IPS DF 6.9 (cell line): Measurements from ENCODE around the gene ZNF326.
"Not testable (repeated sequence)": the region's sequence is repeated elsewhere in the genome, so short reads cannot be mapped to it uniquely, and the experiment has no call there.

Experiments
- DNase-seq: peaks from one replicate; pipeline ENCODE4 v3.0.0-alpha.2; 2013; ENCODE audit warnings: low read depth, low spot score
- H3K27ac ChIP-seq: one replicate; pipeline ENCODE4 v1.5.1; 2013; ENCODE audit warnings: low read length, control low read depth
- H3K27me3 ChIP-seq: 2 replicates; pipeline ENCODE4 v1.6.1; 2013; ENCODE audit warnings: mild to moderate bottlenecking, low read length; ENCODE audit not compliant: control insufficient read depth, insufficient read depth
- H3K36me3 ChIP-seq: 2 replicates; pipeline ENCODE4 v1.6.1; 2013; ENCODE audit warnings: low read length; ENCODE audit not compliant: control insufficient read depth, insufficient read depth
- H3K4me1 ChIP-seq: 2 replicates; pipeline ENCODE4 v1.6.1; 2013; ENCODE audit warnings: low read length; ENCODE audit not compliant: control insufficient read depth, insufficient read depth
- H3K4me3 ChIP-seq: 2 replicates; pipeline ENCODE4 v1.5.1; 2013; ENCODE audit warnings: mild to moderate bottlenecking, low read length
- H3K9me3 ChIP-seq: 2 replicates; pipeline ENCODE4 v1.6.1; 2013; ENCODE audit warnings: low read length, inconsistent platforms; ENCODE audit not compliant: control insufficient read depth, insufficient read depth
- WGBS: extraction: QIAGEN DNeasy Blood & Tissue Kit; methylation state at CpG from one replicate; pipeline ENCODE4 v1.1.7; 2013; ENCODE audit warnings: mixed read lengths, missing lambda C conversion rate; ENCODE audit not compliant: insufficient read length, insufficient coverage; 5-methylcytosine and 5-hydroxymethylcytosine counted together

Gene ZNF326

GRCh38 chr1:89997152-89997551 lies 2.2 kb downstream of the ZNF326 start:
- not testable (repeated sequence) for H3K4me3 ChIP-seq, H3K27me3 ChIP-seq, H3K27ac ChIP-seq, H3K4me1 ChIP-seq, H3K36me3 ChIP-seq, DNase-seq, H3K9me3 ChIP-seq
- no CpG with 5 or more reads among the region's 4 CpGs for WGBS

GRCh38 chr1:89998306-89998705 lies 3.4 kb downstream of the ZNF326 start:
- Histone ChIP-seq H3K27ac (no peak overlapping the region), H3K9me3 (no peaks in the 10 kb centered on the region), H3K4me3 (no peak overlapping the region), H3K36me3 (no peaks in the 10 kb centered on the region; the same call in 1 of the 2 replicates), H3K4me1 (0 out of 2 replicates have a peak, but pooled peaks cover 5% of the 10 kb centered on the region), H3K27me3 (no peaks in the 10 kb centered on the region)
- no peak for DNase-seq

DNA sequence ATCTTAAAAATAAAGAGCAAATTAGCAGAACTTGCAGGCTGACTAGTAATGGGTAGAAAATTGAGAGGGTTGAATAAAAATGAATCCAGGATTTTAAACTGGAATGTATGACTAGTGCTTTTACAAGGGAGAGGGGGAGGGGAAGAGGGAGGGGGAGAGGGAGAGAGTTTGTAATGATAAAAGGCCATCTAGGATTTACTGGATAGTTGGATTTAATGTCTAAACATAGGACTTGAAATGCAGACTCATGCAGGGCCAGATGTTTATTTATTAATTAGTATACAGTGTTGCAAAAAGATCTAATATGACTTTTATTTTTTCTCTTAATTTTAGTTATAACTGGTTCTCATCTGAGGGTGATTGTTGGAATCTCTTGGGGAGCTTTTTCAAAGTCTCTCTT lies 4.3 kb downstream of the ZNF326 start:
- DNase-seq, result no peak
- H3K27ac ChIP-seq, result no peak overlapping the region
- no peaks in the 10 kb centered on the region for H3K27me3 ChIP-seq
- no peak overlapping the region for H3K4me3 ChIP-seq
- no peaks in the 10 kb centered on the region for H3K4me1 ChIP-seq
- no peaks in the 10 kb centered on the region; the same call in 1 of the 2 replicates for H3K36me3 ChIP-seq
- no peaks in the 10 kb centered on the region for H3K9me3 ChIP-seq

- Histone ChIP-seq H3K9me3 (no peaks in the 10 kb centered on the region), H3K27ac (no peak overlapping the region), H3K4me1 (no peaks in the 10 kb centered on the region), H3K36me3 (no peaks in the 10 kb centered on the region; the same call in 1 of the 2 replicates), H3K4me3 (no peak overlapping the region), H3K27me3 (no peaks in the 10 kb centered on the region)
- 100% methylated on average over 1 of the region's 3 CpGs for WGBS
- DNase-seq, result no peak
These were observed 4.7 kb downstream of the ZNF326 start for GRCh38 chr1:89999628-90000027.

DNA sequence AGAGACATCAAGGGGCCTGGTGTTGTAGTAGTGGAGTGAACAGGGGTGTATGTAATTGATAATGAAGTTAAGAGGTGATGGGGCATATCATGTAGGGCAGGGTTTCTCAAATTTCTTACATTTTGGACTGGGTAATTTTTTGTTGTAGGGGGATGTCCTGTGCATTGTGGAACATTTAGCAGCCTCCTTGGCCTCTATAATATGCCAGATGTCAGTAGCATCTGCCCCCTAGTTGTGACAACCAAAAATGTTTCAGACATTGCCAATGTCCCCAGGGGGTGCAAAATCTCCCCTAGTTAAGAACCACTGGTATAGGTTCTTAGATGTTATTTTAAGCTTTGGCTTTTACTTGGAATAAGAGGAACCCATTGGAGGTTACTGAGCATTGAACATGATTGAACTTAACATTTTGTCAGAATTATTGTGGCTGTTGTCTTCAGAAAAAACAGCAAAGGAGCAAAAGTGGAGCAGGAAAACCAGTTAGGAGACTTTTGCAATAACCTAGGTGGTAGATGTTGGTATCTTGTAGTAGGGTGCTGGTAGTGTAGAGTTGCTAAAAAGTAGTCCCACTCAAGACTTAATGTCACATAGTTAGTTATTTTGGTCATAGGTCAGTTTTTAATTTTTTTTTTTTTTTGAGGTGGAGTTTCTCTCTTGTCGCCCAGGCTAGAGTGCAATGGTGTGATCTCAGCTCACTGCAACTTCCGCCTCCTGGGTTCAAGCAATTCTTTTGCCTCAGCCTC lies 6.2 kb downstream of the ZNF326 start:
- Histone ChIP-seq H3K9me3 (no peaks in the 10 kb centered on the region), H3K4me1 (no peaks in the 10 kb centered on the region), H3K4me3 (no peak overlapping the region), H3K27ac (no peak overlapping the region), H3K27me3 (no peaks in the 10 kb centered on the region), H3K36me3 (no peaks in the 10 kb centered on the region; the same call in 1 of the 2 replicates)
- no peak for DNase-seq
- no CpG with 5 or more reads among the region's 2 CpGs for WGBS

- Histone ChIP-seq H3K4me1 (no peaks in the 10 kb centered on the region), H3K4me3 (no peak overlapping the region), H3K9me3 (no peaks in the 10 kb centered on the region), H3K27ac (no peak overlapping the region), H3K36me3 (no peaks in the 10 kb centered on the region; the same call in 1 of the 2 replicates), H3K27me3 (no peaks in the 10 kb centered on the region)
- WGBS, result no CpG with 5 or more reads among the region's 2 CpGs
- DNase-seq, result no peak
These were observed 13.1 kb downstream of the ZNF326 start for GRCh38 chr1:90007979-90008404.

- no peak overlapping the region for H3K27ac ChIP-seq
- H3K4me3 ChIP-seq, result no peak overlapping the region
- no CpG with 5 or more reads among the region's 2 CpGs for WGBS
- no peaks in the 10 kb centered on the region for H3K27me3 ChIP-seq
- no peaks in the 10 kb centered on the region for H3K4me1 ChIP-seq
- no peaks in the 10 kb centered on the region for H3K9me3 ChIP-seq
- peaks cover 3% of the 10 kb centered on the region; the same call in 1 of the 2 replicates for H3K36me3 ChIP-seq
- DNase-seq, result no peak
These were observed 17.4 kb downstream of the ZNF326 start for GRCh38 chr1:90012300-90012699.

- no CpG with 5 or more reads among the region's 1 CpG for WGBS
- peaks cover 3% of the 10 kb centered on the region; the same call in 1 of the 2 replicates for H3K36me3 ChIP-seq
These were observed 28.8 kb downstream of the ZNF326 start for GRCh38 chr1:90023691-90024090.

GRCh38 chr1:90027281-90027680 lies 32.4 kb downstream of the ZNF326 start:
- DNase-seq, result no peak
- Histone ChIP-seq H3K27me3 (no peaks in the 10 kb centered on the region), H3K9me3 (no peaks in the 10 kb centered on the region), H3K36me3 (peaks cover 7% of the 10 kb centered on the region; the same call in 1 of the 2 replicates), H3K27ac (no peak overlapping the region), H3K4me3 (no peak overlapping the region), H3K4me1 (no peaks in the 10 kb centered on the region)
- WGBS, result 100% methylated on average over 1 of the region's 1 CpG

More at GRCh38 chr1:90023691-90024090, 28.8 kb downstream of the ZNF326 start:
- Histone ChIP-seq H3K4me1 (no peaks in the 10 kb centered on the region), H3K27ac (no peak overlapping the region), H3K4me3 (no peak overlapping the region), H3K27me3 (no peaks in the 10 kb centered on the region), H3K9me3 (no peaks in the 10 kb centered on the region)
- no peak for DNase-seq

- Histone ChIP-seq H3K4me3 (no peak overlapping the region), H3K27me3 (no peaks in the 10 kb centered on the region), H3K9me3 (no peaks in the 10 kb centered on the region), H3K4me1 (no peaks in the 10 kb centered on the region; the same call in 1 of the 2 replicates), H3K36me3 (no peaks in the 10 kb centered on the region), H3K27ac (no peak overlapping the region)
- no peak for DNase-seq
- no CpG with 5 or more reads among the region's 3 CpGs for WGBS
These were observed 44.7 kb downstream of the ZNF326 start for GRCh38 chr1:90039652-90040051.

GRCh38 chr1:90043586-90043985 lies 48.7 kb downstream of the ZNF326 start:
- WGBS, result no CpG with 5 or more reads among the region's 4 CpGs
- Histone ChIP-seq H3K27ac (no peak overlapping the region), H3K4me3 (no peak overlapping the region), H3K4me1 (no peaks in the 10 kb centered on the region), H3K27me3 (no peaks in the 10 kb centered on the region), H3K9me3 (no peaks in the 10 kb centered on the region), H3K36me3 (no peaks in the 10 kb centered on the region)
- DNase-seq, result no peak
